Peyer's patch (tissue), 4 donors: Measurements from ENCODE around the gene LILRA5. TPM values are rescaled to one million over a fixed set of nuclear protein-coding genes. Genes with fewer than 3 reads are reported as not detected.

Experiments
- DNase-seq, 3 donors: peaks; one replicate each; pipeline ENCODE4 v3.0.0-alpha.2; 2017 to 2019
- H3K27ac ChIP-seq, 4 donors: fragments of 200-600 bp; sonication (generic); one replicate each; pipeline ENCODE4 v1.5.1; 2016 to 2019
- H3K27me3 ChIP-seq, 2 donors: fragments of 200-600 bp; sonication (generic); one replicate each; pipeline ENCODE4 v1.5.1; 2019
- H3K36me3 ChIP-seq, 3 donors: fragments of 200-600 bp; sonication (generic); one replicate each; pipeline ENCODE4 v1.5.1; 2016 to 2019
- H3K4me1 ChIP-seq, 4 donors: fragments of 200-600 bp; sonication (generic); one replicate each; pipeline ENCODE4 v1.5.1; 2016 to 2019
- H3K4me3 ChIP-seq, 4 donors: fragments of 200-600 bp; sonication (generic); 1 replicate in 3 of 4; 2 replicates in 1 of 4; pipeline ENCODE4 v1.5.1; 2016 to 2019; ENCODE audit warnings: mild to moderate bottlenecking in 1 of 4
- H3K9me3 ChIP-seq, 4 donors: fragments of 200-600 bp; sonication (generic); one replicate each; pipeline ENCODE4 v1.5.1; 2016 to 2019; ENCODE audit warnings: mild to moderate bottlenecking in 1 of 4
- CTCF ChIP-seq, 6 experiments: fragments of 450-650 bp in 4 of 6; fragments of 200-600 bp in 2 of 6; sonication (generic) in 1 of 6; IDR thresholded peaks; one replicate each; pipeline ENCODE4 v1.5.1; 2017 to 2019; ENCODE audit warnings: antibody characterized with exemption in 6 of 6, mild to moderate bottlenecking in 3 of 6, moderate library complexity in 1 of 6
- POLR2A ChIP-seq, 2 donors: fragments of 450-650 bp; IDR thresholded peaks; one replicate each; pipeline ENCODE4 v1.5.1; 2017; ENCODE audit warnings: antibody characterized with exemption in 2 of 2, mild to moderate bottlenecking in 2 of 2, moderate library complexity in 2 of 2
- total RNA-seq, 4 donors: library from RNA; depleted of rRNA; stranded (reverse); fragments of >200 nt; gene quantifications; one replicate each; pipeline ENCODE4 v1.1.0, GENCODE V29; 2016

The LILRA5 gene
- total RNA-seq, 4 donors from 2014 or later: 1.9 to 4.1 TPM; not detected in 2

DNA sequence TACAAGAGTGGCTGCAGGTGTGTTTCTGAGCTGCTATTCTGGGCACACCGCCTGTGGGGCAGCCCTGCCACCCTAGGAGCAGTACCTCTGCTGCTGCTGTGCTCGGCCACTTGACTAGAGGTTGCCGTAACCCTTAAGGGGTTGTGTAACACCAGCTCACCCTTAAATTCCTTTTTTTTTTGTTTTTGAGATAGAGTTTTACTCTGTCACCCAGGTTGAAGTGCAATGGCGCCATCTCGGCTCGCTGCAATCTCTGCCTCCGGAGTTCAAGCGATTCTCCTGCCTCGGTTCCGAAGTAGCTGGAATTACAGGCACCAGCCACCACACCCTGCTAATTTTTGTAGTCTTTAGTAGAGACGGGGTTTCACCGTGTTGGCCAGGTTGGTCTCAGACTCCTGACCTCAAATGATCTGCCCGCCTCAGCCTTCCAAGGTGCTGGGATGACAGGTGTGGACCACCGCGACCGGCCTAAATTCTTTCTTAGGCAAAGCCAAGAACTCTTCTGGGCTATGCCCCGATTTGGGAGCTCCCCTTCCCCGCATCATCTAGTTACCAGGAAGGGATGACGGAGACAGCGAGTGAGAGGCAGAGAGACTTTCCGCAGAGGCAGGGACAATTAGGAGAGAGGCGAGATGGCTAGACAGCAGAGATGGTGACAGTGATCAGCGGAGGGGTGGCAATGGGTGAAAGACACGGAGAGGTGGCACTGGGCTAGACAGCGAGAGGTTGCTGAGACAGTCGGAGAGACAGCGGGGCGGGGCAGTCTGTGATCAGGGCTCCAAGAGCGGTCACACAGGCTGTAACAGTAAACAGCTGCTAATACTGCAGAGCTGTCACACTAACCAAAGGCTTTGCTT, 4.4 kb upstream of the LILRA5 start:
- DNase-seq: no peak
- no peak overlapping the region for H3K27ac ChIP-seq
- no peaks in the 10 kb centered on the region for H3K9me3 ChIP-seq
- H3K27me3 ChIP-seq: no peaks in the 10 kb centered on the region
- H3K4me3 ChIP-seq: no peak overlapping the region
- H3K4me1 ChIP-seq: no peaks in the 10 kb centered on the region
- TF ChIP-seq POLR2A (IDR thresholded peaks at IDR 0.05) (no peak), CTCF (IDR thresholded peaks at IDR 0.05) (no peak)
- H3K36me3 ChIP-seq: no peaks in the 10 kb centered on the region

GRCh38 chr19:54316746-54317107, 3.8 kb upstream of the LILRA5 start:
- TF ChIP-seq POLR2A (IDR thresholded peaks at IDR 0.05): no peak
- no peak for TF ChIP-seq CTCF (IDR thresholded peaks at IDR 0.05)
- H3K27me3 ChIP-seq: no peaks in the 10 kb centered on the region
- no peaks in the 10 kb centered on the region for H3K9me3 ChIP-seq
- H3K36me3 ChIP-seq: no peaks in the 10 kb centered on the region
- no peaks in the 10 kb centered on the region for H3K4me1 ChIP-seq
- DNase-seq: no peak
- H3K4me3 ChIP-seq: no peak overlapping the region
- H3K27ac ChIP-seq: no peak overlapping the region

DNA sequence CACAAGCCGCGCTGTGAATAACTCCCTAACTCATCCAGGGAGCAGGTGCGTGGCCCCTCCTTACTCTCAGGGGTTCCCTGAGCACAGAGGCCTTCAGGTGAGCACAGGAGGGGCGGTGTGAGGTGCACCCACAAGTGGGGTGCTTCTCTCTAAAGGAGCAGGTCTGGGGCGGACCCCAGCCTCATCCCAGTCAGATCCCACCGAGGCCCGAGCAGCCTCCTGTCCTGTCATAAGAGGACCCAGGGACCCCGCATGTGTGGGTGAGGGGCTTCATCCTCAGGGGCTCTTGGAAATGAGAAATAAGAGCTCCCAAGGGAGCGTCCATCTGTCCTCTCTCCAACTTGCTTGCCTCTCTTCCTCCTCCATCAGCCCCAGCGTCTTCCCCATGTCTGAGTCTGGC, 3.0 kb upstream of the LILRA5 start:
- Histone ChIP-seq H3K36me3 (no peaks in the 10 kb centered on the region), H3K27me3 (no peaks in the 10 kb centered on the region), H3K9me3 (no peaks in the 10 kb centered on the region), H3K4me1 (no peaks in the 10 kb centered on the region), H3K4me3 (no peak overlapping the region), H3K27ac (no peak overlapping the region)
- TF ChIP-seq POLR2A (IDR thresholded peaks at IDR 0.05): no peak
- TF ChIP-seq CTCF (IDR thresholded peaks at IDR 0.05): no peak
- DNase-seq: no peak

GRCh38 chr19:54312011-54312410, 955 bp downstream of the LILRA5 start:
- DNase-seq: no peak
- no peak for TF ChIP-seq CTCF (IDR thresholded peaks at IDR 0.05)
- TF ChIP-seq POLR2A (IDR thresholded peaks at IDR 0.05): no peak
- no peaks in the 10 kb centered on the region for H3K36me3 ChIP-seq
- H3K4me3 ChIP-seq: no peak overlapping the region
- no peak overlapping the region for H3K27ac ChIP-seq
- H3K27me3 ChIP-seq: no peaks in the 10 kb centered on the region
- no peaks in the 10 kb centered on the region for H3K9me3 ChIP-seq
- no peaks in the 10 kb centered on the region for H3K4me1 ChIP-seq

DNA sequence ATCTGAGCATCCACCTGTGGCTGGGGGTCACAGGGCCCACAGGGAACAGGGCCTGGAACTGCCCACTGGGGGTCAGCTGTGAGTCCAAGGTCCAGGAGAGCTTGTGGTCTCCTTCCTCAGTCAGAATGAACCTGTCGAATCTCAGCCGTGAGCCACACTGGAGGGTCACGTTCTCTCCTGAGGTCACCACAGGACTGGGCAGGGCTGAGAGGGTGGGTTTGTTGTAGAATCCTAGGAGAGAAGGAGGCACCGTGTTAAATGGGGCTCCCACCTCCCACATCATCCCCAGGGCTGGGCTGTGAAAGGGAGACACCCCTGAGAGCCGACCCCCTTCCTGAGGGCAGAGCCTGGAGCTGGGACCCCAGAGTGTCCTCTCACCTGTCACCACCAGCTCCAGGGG, 1.5 kb downstream of the LILRA5 start:
- Histone ChIP-seq H3K9me3 (no peaks in the 10 kb centered on the region), H3K36me3 (no peaks in the 10 kb centered on the region), H3K4me3 (no peak overlapping the region), H3K4me1 (no peaks in the 10 kb centered on the region), H3K27ac (no peak overlapping the region), H3K27me3 (no peaks in the 10 kb centered on the region)
- DNase-seq: no peak
- TF ChIP-seq POLR2A (IDR thresholded peaks at IDR 0.05) (no peak), CTCF (IDR thresholded peaks at IDR 0.05) (no peak)
